GM23338 (cell line): ENCODE results near the gene SERF2. TPM values are rescaled to one million over a fixed set of nuclear protein-coding genes. Genes with fewer than 3 reads are reported as not detected.

Experiments
- ATAC-seq: fragments of 200-7000 bp; cut with Tn5 transposase; 3 replicates; pipeline ENCODE4 v1.9.1; 2020
- DNase-seq: peaks from one replicate; pipeline ENCODE4 v3.0.0-alpha.2; 2015; ENCODE audit warnings: low spot score
- H2AFZ ChIP-seq: fragments of 200-600 bp; sonication (generic); 2 replicates; pipeline ENCODE4 v1.8.0; 2016; ENCODE audit warnings: antibody characterized with exemption, mild to moderate bottlenecking, moderate library complexity
- H3F3A ChIP-seq: fragments of 200-600 bp; sonication (generic); replicated peaks from 2 replicates; pipeline ENCODE4 v1.8.0; 2017; ENCODE audit warnings: antibody characterized with exemption, mixed run types, low read depth
- H3K27ac ChIP-seq: fragments of 200-600 bp; sonication (generic); 2 replicates; pipeline ENCODE4 v1.6.1; 2016; ENCODE audit warnings: low read depth
- H3K27me3 ChIP-seq: fragments of 200-600 bp; sonication (generic); 2 replicates; pipeline ENCODE4 v1.8.0; 2016; ENCODE audit warnings: mild to moderate bottlenecking, mixed run types, moderate library complexity; ENCODE audit not compliant: insufficient read depth
- H3K36me3 ChIP-seq: fragments of 200-600 bp; sonication (generic); 2 replicates; pipeline ENCODE4 v1.8.0; 2016; ENCODE audit warnings: mild to moderate bottlenecking; ENCODE audit not compliant: insufficient read depth
- H3K4me1 ChIP-seq: fragments of 200-600 bp; sonication (generic); 2 replicates; pipeline ENCODE4 v1.8.0; 2016; ENCODE audit warnings: mild to moderate bottlenecking, moderate library complexity; ENCODE audit not compliant: insufficient read depth
- H3K4me2 ChIP-seq: fragments of 200-600 bp; sonication (generic); 2 replicates; pipeline ENCODE4 v1.7.1; 2017; ENCODE audit warnings: mixed run types
- H3K4me3 ChIP-seq: fragments of 200-600 bp; sonication (generic); 2 replicates; pipeline ENCODE4 v1.6.1; 2016; ENCODE audit warnings: mixed run types
- H3K79me2 ChIP-seq: fragments of 200-600 bp; sonication (generic); replicated peaks from 2 replicates; pipeline ENCODE4 v1.8.0; 2017; ENCODE audit warnings: mild to moderate bottlenecking; ENCODE audit not compliant: insufficient read depth
- H3K9me2 ChIP-seq: fragments of 200-600 bp; sonication (generic); 2 replicates; pipeline ENCODE4 v1.8.0; 2017; ENCODE audit not compliant: insufficient read depth
- H4K20me1 ChIP-seq: fragments of 200-600 bp; sonication (generic); replicated peaks from 2 replicates; pipeline ENCODE4 v1.8.0; 2017; ENCODE audit warnings: mild to moderate bottlenecking; ENCODE audit not compliant: insufficient read depth
- H3K27ac Mint-ChIP-seq: 2 replicates; pipeline ENCODE4 v1.8.0; 2020; ENCODE audit warnings: inconsistent platforms, mild to moderate bottlenecking, moderate library complexity, mixed read lengths
- H3K27me3 Mint-ChIP-seq: 3 replicates; pipeline ENCODE4 v1.8.0; 2022; ENCODE audit warnings: low read depth, mild to moderate bottlenecking, moderate library complexity, mixed read lengths, inconsistent platforms; ENCODE audit not compliant: insufficient read depth, poor library complexity
- H3K36me3 Mint-ChIP-seq: 3 replicates; pipeline ENCODE4 v1.8.0; 2021; ENCODE audit warnings: low read depth, mild to moderate bottlenecking, inconsistent platforms, moderate library complexity, mixed read lengths
- H3K4me1 Mint-ChIP-seq: 3 replicates; pipeline ENCODE4 v1.8.0; 2020; ENCODE audit warnings: mild to moderate bottlenecking, inconsistent platforms, mixed read lengths
- H3K4me3 Mint-ChIP-seq: 3 replicates; pipeline ENCODE4 v1.8.0; 2021; ENCODE audit warnings: moderate library complexity, mild to moderate bottlenecking, inconsistent platforms, mixed read lengths
- H3K9me3 Mint-ChIP-seq: 3 replicates; pipeline ENCODE4 v1.8.0; 2020; ENCODE audit warnings: moderate library complexity, mild to moderate bottlenecking, inconsistent platforms, mixed read lengths
- CREB1 ChIP-seq: fragments of 250-450 bp; sonication (Bioruptor Pico); IDR thresholded peaks from 2 replicates; pipeline ENCODE4 v1.5.0; 2020; ENCODE audit warnings: low read depth, mild to moderate bottlenecking, moderate library complexity
- EZH2 ChIP-seq: fragments of 200-600 bp; sonication (generic); IDR thresholded peaks from one replicate; pipeline ENCODE4 v1.8.0; 2017; ENCODE audit warnings: antibody characterized with exemption, mild to moderate bottlenecking, low read depth; ENCODE audit not compliant: unreplicated experiment
- JUNB ChIP-seq: IDR thresholded peaks from one replicate; pipeline ENCODE4 v1.6.1; 2016; ENCODE audit warnings: antibody characterized with exemption; ENCODE audit not compliant: unreplicated experiment
- NANOG ChIP-seq: IDR thresholded peaks from 2 replicates; pipeline ENCODE4 v1.6.1; 2016; ENCODE audit warnings: antibody characterized with exemption, borderline replicate concordance
- POLR2AphosphoS5 ChIP-seq: IDR thresholded peaks from 2 replicates; pipeline ENCODE4 v1.6.1; 2016; ENCODE audit warnings: antibody characterized with exemption, low read depth
- STAT1 ChIP-seq: IDR thresholded peaks from one replicate; pipeline ENCODE4 v1.6.1; 2016; ENCODE audit warnings: antibody characterized with exemption; ENCODE audit not compliant: unreplicated experiment
- ZNF114 ChIP-seq: fragments of 250-450 bp; sonication (Bioruptor Pico); IDR thresholded peaks from 2 replicates; pipeline ENCODE4 v1.5.0; 2020; ENCODE audit warnings: mild to moderate bottlenecking, moderate library complexity
- ZNF331 ChIP-seq: fragments of 250-450 bp; sonication (Bioruptor Pico); IDR thresholded peaks from 2 replicates; pipeline ENCODE4 v1.5.0; 2020; ENCODE audit warnings: low read depth, mild to moderate bottlenecking, moderate library complexity
- polyA plus RNA-seq: library from polyadenylated mRNA; unstranded; fragments of >200 nt; fragmentation: Nextera tagmentation; extraction: Ambion mirVana; gene quantifications from 2 replicates; pipeline ENCODE4 v1.2.1, GENCODE V29; 2016
- total RNA-seq: library from RNA; depleted of rRNA; stranded (reverse); fragments of >200 nt; shearing (Covaris generic); gene quantifications from 2 replicates; pipeline ENCODE4 v1.2.3, GENCODE V29; 2014
- TF ChIP-seq, protein P1 (sequence below): IDR thresholded peaks from one replicate; pipeline ENCODE4 v1.6.1; 2018; ENCODE audit warnings: antibody characterized with exemption; ENCODE audit not compliant: unreplicated experiment
- TF ChIP-seq, protein P2 (sequence below), 2 experiments: fragments of 200-600 bp in 1 of 2; sonication (generic) in 1 of 2; conservative IDR thresholded peaks; 2 replicates each; pipeline versions ENCODE4 v1.5.1 to v1.6.1; 2016 to 2017; ENCODE audit warnings: antibody characterized with exemption in 2 of 2, low read depth in 2 of 2, mild to moderate bottlenecking in 2 of 2, moderate library complexity in 1 of 2
- TF ChIP-seq, protein P3 (sequence below): fragments of 250-450 bp; sonication (Bioruptor Pico); IDR thresholded peaks from 2 replicates; pipeline ENCODE4 v1.5.0; 2020; ENCODE audit warnings: mild to moderate bottlenecking, moderate library complexity
- TF ChIP-seq, protein P4 (sequence below): IDR thresholded peaks from 2 replicates; pipeline ENCODE4 v1.6.1; 2016; ENCODE audit warnings: antibody characterized with exemption

SERF2 gene
- total and polyA plus RNA-seq, 2 experiments from 2014 or later, result 460 to 2,602 TPM

- Histone ChIP-seq H3K4me2 (peak overlapping the region; percentile 95), H4K20me1 (peaks cover 19% of the 10 kb centered on the region; the same call in 1 of the 2 replicates)
- peak overlapping the region; percentile 98 for H3K4me3 Mint-ChIP-seq
Observed at GRCh38 chr15:43792761-43793476, 799 bp downstream of the SERF2 start.

More at GRCh38 chr15:43792761-43793476, 799 bp downstream of the SERF2 start:
- peak overlapping the region; percentile 96 for H3K27ac ChIP-seq
- Mint-ChIP-seq H3K36me3 (peaks cover 52% of the 10 kb centered on the region), H3K27ac (peak overlapping the region; percentile 99), H3K4me1 (peaks cover 38% of the 10 kb centered on the region), H3K27me3 (peaks cover 24% of the 10 kb centered on the region), H3K9me3 (no peaks in the 10 kb centered on the region)
- DNase-seq (peak; percentile 35), ATAC-seq (peak; percentile 2)
- peaks cover 21% of the 10 kb centered on the region for H3K36me3 ChIP-seq
- peaks cover 16% of the 10 kb centered on the region; the same call in 1 of the 2 replicates for H3F3A ChIP-seq
- H3K27me3 ChIP-seq, result no peaks in the 10 kb centered on the region
- H3K79me2 ChIP-seq, result peaks cover 19% of the 10 kb centered on the region
- peak overlapping the region; percentile 100 for H3K4me3 ChIP-seq
- no peak for TF ChIP-seq ZNF331
- TF ChIP-seq POLR2AphosphoS5, result no peak
- TF ChIP-seq, protein P1, sequence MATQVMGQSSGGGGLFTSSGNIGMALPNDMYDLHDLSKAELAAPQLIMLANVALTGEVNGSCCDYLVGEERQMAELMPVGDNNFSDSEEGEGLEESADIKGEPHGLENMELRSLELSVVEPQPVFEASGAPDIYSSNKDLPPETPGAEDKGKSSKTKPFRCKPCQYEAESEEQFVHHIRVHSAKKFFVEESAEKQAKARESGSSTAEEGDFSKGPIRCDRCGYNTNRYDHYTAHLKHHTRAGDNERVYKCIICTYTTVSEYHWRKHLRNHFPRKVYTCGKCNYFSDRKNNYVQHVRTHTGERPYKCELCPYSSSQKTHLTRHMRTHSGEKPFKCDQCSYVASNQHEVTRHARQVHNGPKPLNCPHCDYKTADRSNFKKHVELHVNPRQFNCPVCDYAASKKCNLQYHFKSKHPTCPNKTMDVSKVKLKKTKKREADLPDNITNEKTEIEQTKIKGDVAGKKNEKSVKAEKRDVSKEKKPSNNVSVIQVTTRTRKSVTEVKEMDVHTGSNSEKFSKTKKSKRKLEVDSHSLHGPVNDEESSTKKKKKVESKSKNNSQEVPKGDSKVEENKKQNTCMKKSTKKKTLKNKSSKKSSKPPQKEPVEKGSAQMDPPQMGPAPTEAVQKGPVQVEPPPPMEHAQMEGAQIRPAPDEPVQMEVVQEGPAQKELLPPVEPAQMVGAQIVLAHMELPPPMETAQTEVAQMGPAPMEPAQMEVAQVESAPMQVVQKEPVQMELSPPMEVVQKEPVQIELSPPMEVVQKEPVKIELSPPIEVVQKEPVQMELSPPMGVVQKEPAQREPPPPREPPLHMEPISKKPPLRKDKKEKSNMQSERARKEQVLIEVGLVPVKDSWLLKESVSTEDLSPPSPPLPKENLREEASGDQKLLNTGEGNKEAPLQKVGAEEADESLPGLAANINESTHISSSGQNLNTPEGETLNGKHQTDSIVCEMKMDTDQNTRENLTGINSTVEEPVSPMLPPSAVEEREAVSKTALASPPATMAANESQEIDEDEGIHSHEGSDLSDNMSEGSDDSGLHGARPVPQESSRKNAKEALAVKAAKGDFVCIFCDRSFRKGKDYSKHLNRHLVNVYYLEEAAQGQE, result no peak
- TF ChIP-seq, protein P2, sequence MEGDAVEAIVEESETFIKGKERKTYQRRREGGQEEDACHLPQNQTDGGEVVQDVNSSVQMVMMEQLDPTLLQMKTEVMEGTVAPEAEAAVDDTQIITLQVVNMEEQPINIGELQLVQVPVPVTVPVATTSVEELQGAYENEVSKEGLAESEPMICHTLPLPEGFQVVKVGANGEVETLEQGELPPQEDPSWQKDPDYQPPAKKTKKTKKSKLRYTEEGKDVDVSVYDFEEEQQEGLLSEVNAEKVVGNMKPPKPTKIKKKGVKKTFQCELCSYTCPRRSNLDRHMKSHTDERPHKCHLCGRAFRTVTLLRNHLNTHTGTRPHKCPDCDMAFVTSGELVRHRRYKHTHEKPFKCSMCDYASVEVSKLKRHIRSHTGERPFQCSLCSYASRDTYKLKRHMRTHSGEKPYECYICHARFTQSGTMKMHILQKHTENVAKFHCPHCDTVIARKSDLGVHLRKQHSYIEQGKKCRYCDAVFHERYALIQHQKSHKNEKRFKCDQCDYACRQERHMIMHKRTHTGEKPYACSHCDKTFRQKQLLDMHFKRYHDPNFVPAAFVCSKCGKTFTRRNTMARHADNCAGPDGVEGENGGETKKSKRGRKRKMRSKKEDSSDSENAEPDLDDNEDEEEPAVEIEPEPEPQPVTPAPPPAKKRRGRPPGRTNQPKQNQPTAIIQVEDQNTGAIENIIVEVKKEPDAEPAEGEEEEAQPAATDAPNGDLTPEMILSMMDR (conservative IDR thresholded peaks at IDR 0.05; ENCODE audit: low read depth in 2 of 2), result no peak
- TF ChIP-seq EZH2, result no peak
- no peak for TF ChIP-seq NANOG
- no peak for TF ChIP-seq CREB1 (CRISPR knock-in tag)
- TF ChIP-seq ZNF114 (CRISPR knock-in tag), result no peak
- TF ChIP-seq, protein P3, sequence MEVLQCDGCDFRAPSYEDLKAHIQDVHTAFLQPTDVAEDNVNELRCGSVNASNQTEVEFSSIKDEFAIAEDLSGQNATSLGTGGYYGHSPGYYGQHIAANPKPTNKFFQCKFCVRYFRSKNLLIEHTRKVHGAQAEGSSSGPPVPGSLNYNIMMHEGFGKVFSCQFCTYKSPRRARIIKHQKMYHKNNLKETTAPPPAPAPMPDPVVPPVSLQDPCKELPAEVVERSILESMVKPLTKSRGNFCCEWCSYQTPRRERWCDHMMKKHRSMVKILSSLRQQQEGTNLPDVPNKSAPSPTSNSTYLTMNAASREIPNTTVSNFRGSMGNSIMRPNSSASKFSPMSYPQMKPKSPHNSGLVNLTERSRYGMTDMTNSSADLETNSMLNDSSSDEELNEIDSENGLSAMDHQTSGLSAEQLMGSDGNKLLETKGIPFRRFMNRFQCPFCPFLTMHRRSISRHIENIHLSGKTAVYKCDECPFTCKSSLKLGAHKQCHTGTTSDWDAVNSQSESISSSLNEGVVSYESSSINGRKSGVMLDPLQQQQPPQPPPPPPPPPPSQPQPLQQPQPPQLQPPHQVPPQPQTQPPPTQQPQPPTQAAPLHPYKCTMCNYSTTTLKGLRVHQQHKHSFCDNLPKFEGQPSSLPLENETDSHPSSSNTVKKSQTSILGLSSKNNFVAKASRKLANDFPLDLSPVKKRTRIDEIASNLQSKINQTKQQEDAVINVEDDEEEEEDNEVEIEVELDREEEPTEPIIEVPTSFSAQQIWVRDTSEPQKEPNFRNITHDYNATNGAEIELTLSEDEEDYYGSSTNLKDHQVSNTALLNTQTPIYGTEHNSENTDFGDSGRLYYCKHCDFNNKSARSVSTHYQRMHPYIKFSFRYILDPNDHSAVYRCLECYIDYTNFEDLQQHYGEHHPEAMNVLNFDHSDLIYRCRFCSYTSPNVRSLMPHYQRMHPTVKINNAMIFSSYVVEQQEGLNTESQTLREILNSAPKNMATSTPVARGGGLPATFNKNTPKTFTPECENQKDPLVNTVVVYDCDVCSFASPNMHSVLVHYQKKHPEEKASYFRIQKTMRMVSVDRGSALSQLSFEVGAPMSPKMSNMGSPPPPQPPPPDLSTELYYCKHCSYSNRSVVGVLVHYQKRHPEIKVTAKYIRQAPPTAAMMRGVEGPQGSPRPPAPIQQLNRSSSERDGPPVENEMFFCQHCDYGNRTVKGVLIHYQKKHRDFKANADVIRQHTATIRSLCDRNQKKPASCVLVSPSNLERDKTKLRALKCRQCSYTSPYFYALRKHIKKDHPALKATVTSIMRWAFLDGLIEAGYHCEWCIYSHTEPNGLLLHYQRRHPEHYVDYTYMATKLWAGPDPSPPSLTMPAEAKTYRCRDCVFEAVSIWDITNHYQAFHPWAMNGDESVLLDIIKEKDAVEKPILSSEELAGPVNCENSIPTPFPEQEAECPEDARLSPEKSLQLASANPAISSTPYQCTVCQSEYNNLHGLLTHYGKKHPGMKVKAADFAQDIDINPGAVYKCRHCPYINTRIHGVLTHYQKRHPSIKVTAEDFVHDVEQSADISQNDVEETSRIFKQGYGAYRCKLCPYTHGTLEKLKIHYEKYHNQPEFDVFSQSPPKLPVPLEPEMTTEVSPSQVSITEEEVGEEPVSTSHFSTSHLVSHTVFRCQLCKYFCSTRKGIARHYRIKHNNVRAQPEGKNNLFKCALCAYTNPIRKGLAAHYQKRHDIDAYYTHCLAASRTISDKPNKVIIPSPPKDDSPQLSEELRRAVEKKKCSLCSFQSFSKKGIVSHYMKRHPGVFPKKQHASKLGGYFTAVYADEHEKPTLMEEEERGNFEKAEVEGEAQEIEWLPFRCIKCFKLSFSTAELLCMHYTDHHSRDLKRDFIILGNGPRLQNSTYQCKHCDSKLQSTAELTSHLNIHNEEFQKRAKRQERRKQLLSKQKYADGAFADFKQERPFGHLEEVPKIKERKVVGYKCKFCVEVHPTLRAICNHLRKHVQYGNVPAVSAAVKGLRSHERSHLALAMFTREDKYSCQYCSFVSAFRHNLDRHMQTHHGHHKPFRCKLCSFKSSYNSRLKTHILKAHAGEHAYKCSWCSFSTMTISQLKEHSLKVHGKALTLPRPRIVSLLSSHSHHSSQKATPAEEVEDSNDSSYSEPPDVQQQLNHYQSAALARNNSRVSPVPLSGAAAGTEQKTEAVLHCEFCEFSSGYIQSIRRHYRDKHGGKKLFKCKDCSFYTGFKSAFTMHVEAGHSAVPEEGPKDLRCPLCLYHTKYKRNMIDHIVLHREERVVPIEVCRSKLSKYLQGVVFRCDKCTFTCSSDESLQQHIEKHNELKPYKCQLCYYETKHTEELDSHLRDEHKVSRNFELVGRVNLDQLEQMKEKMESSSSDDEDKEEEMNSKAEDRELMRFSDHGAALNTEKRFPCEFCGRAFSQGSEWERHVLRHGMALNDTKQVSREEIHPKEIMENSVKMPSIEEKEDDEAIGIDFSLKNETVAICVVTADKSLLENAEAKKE, result no peak
- TF ChIP-seq, protein P4, sequence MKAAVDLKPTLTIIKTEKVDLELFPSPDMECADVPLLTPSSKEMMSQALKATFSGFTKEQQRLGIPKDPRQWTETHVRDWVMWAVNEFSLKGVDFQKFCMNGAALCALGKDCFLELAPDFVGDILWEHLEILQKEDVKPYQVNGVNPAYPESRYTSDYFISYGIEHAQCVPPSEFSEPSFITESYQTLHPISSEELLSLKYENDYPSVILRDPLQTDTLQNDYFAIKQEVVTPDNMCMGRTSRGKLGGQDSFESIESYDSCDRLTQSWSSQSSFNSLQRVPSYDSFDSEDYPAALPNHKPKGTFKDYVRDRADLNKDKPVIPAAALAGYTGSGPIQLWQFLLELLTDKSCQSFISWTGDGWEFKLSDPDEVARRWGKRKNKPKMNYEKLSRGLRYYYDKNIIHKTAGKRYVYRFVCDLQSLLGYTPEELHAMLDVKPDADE, result no peak
- no peak for TF ChIP-seq JUNB
- no peak for TF ChIP-seq STAT1
- H3K4me1 ChIP-seq, result peaks cover 22% of the 10 kb centered on the region
- H3K9me2 ChIP-seq, result no peaks in the 10 kb centered on the region
- no peak overlapping the region for H2AFZ ChIP-seq
